HG02610 (cell line): ENCODE data around the gene PXMP2.

Source experiments
- ATAC-seq: cut with Tn5 transposase; IDR thresholded peaks from one replicate; pipeline ENCODE4 v1.9.1; 2021; ENCODE audit warnings: mild to moderate bottlenecking, moderate library complexity; ENCODE audit not compliant: unreplicated experiment

Gene PXMP2

GRCh38 chr12:132720606-132721345, 33.4 kb downstream of the PXMP2 start:
- no peak for ATAC-seq

- no peak for ATAC-seq
Observed at GRCh38 chr12:132723015-132723763, 35.8 kb downstream of the PXMP2 start.

DNA sequence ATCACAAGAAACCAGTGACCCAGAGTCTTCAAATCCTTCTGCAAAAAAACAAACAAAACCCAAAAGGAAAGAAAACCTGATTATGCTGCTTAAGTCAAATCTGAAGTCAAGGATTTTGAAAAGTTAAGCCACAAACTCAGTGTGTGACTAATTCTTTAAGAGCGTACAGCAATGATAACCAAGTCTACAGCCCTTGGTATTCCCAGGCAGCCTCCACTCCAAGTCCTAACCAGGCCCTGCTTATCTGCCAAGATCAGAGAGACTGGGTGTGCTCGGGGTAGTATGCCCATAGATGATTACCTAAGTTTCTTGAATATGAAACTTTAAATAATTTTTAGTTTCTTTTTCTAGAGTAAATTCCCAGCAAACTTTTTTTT, 36.4 kb downstream of the PXMP2 start:
- no peak for ATAC-seq

DNA sequence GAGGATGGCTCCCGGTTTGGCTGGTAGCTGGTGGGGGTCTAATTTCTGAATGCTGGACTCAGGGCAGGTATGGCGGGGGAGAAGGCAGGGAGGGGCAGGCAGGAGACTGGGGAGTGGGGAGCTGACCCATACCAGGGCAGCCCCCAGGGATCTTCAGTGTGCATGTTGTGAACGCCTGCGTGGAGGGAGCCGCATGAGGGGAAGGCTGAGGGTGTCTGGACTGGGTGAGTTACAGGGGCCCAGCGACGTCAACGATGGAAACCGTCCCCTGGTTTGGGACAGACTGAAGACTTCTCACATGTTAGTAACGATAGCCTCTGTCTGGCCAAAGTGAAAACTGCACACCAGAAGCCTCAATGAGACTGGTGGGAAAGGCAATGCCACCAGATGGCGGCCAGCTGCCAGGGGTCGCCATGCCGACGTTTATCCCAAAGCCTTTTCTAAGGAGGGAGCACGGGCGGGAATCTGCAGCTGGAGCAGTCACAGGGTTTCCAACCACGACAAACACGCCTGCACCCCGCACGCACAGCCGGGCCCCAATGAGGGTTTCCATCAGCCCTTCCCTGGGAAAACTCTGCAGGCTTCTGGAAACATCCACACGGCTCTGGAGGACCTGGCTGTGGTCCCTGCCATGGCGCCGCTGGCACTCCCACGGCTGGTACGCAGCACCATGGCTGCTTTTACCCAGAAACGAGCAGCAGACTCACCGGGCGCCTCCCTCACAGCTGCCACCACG, 37.3 kb downstream of the PXMP2 start:
- ATAC-seq: no peak

DNA sequence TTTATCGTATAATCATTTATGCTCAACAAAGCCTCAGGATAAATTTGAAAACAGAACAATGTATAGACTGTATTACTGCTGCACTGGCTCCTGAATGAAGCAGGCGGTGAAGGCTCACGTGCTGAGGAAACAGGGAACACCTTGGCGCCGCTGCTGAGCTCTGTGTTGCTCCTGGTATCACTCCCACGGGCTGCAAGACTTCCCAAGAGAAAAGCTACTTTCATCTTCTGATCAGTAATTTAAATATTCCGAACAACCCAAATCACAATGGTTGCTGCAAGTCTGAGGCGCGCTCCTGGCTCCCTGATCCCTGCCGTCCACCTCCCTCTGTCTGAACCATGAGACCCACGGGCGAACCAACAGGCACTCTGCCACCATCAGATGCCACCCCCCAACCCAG, 39.0 kb downstream of the PXMP2 start:
- no peak for ATAC-seq

GRCh38 chr12:132727091-132727794, 39.9 kb downstream of the PXMP2 start:
- no peak for ATAC-seq

DNA sequence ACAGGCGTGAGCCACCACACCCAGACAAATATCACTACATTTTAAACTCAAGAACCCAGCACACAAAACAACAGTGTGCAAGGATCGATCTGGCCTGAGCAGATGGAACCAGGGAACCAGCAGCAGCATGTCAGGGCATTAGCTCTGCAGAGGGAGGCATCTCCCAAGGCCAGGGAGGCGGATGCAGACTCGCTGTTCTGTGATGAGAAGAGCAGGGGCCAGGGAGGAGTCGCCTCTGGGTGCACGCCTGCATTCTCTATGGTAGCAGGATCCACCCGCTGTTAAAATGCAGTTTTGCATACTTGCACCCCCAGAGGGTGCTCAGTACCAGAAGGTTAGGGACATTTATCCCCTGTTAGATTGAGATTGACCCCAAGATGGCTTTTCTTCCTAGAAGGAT, 41.1 kb downstream of the PXMP2 start:
- no peak for ATAC-seq

GRCh38 chr12:132729541-132730320, 42.3 kb downstream of the PXMP2 start:
- no peak for ATAC-seq

DNA sequence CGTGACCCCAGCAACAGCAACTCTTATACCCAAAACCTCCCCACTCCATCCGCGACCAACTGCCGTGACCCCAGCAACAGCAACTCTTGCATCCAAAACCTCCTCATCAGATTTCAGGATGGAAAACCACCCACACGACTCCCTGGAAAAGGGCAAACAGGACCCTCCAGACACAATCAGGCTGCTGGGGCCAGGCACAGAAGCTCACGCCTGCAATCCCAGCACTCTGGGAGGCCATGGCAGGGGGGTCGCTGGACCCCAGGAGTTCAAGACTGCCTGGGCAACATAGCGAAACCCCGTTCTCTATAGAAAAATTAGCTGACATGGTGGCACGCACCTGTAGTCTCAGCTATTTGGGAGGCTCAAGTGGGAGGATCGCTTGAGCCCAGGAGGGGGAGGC, 43.0 kb downstream of the PXMP2 start:
- no peak for ATAC-seq

- ATAC-seq: no peak
Observed at GRCh38 chr12:132731574-132731973, 44.2 kb downstream of the PXMP2 start.

GRCh38 chr12:132734206-132734605, 46.8 kb downstream of the PXMP2 start:
- ATAC-seq: no peak

- no peak for ATAC-seq
Observed at GRCh38 chr12:132735496-132735895, 48.1 kb downstream of the PXMP2 start.

DNA sequence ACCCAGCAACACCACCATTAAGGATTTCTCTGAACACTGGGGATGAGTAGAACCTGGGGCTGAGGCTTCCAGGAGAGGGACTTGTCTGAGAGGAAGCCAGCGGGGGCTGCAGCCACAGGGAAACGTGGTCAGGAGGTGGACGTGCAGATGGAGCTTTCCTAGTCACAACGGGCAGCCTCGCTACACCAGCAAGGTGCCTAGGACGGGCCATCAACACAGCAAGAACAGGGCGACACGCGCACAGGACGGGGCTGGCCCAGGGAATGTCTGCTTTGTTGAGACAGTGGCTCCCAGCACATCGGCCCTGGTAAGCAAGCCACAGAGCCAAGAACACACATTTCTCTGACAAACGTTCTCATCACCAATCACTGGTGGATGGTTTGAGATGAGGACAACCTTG, 49.0 kb downstream of the PXMP2 start:
- no peak for ATAC-seq

GRCh38 chr12:132736913-132737312, 49.5 kb downstream of the PXMP2 start:
- no peak for ATAC-seq

- no peak for ATAC-seq
Observed at GRCh38 chr12:132739600-132740312, 52.4 kb downstream of the PXMP2 start.

DNA sequence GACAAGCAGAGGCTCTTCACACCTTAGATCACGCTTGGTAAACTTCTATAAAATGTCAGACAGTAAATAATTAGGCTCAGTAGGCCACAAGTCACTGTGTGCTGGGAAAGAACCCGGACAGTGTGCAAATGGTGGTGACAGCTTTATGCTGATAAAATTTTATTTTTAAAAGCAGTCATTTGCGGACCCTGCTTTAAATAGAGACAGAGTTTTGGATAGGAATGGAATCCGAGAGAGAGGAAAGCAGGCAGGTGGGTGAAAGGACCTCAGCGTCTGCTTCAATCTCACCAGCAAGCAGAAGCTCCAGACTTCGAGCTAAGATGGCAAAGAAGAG, 52.9 kb downstream of the PXMP2 start:
- ATAC-seq: no peak

- ATAC-seq: no peak
Observed at GRCh38 chr12:132740652-132741051, 53.3 kb downstream of the PXMP2 start.

DNA sequence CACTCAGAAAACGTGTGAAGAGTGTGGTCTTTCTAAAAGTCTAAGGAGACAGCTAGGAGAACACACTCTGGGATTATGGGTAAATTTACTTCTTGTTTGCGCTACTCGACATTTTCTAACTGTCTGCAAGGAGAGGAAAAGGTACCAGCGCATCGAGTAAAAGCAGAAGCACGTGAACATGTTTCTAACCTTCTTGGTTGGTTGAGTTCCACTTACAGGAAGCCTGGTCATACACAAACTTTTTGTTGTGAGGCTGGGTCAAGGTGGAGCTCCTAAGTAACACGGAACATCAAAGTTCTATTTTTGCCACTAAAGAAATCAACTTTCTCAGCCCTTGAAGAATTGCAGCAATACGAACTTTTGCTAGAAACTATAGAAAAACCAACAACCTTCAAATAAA, 54.2 kb downstream of the PXMP2 start:
- no peak for ATAC-seq

- ATAC-seq: no peak
Observed at GRCh38 chr12:132743831-132744230, 56.4 kb downstream of the PXMP2 start.

- no peak for ATAC-seq
Observed at GRCh38 chr12:132746613-132747012, 59.2 kb downstream of the PXMP2 start.
